HEK293 (cell line): ENCODE data around the gene ELL.

Experiments
- BCL6B ChIP-seq: fragments of 450-650 bp; formaldehyde crosslinking; IDR thresholded peaks from 2 replicates; pipeline ENCODE4 v1.5.1; 2017; ENCODE audit warnings: missing biosample characterization, missing genetic modification characterization
- GLIS2 ChIP-seq: fragments of 450-650 bp; formaldehyde crosslinking; IDR thresholded peaks from 2 replicates; pipeline ENCODE4 v1.5.1; 2016; ENCODE audit warnings: missing biosample characterization, missing genetic modification characterization
- IKZF3 ChIP-seq: fragments of 450-650 bp; IDR thresholded peaks from 2 replicates; pipeline ENCODE4 v1.5.0; 2018; ENCODE audit warnings: missing biosample characterization, mild to moderate bottlenecking, missing genetic modification characterization, moderate library complexity
- KLF7 ChIP-seq: fragments of 450-650 bp; formaldehyde crosslinking; IDR thresholded peaks from 2 replicates; pipeline ENCODE4 v1.5.1; 2016; ENCODE audit warnings: missing biosample characterization, missing genetic modification characterization, borderline replicate concordance
- KLF9 ChIP-seq: fragments of 450-650 bp; formaldehyde crosslinking; IDR thresholded peaks from 2 replicates; pipeline ENCODE4 v1.5.1; 2016; ENCODE audit warnings: missing biosample characterization, missing genetic modification characterization, low read depth
- OVOL3 ChIP-seq: fragments of 450-650 bp; formaldehyde crosslinking; IDR thresholded peaks from 2 replicates; pipeline ENCODE4 v1.5.1; 2016; ENCODE audit warnings: missing biosample characterization, missing genetic modification characterization
- PATZ1 ChIP-seq: fragments of 450-650 bp; formaldehyde crosslinking; IDR thresholded peaks from 2 replicates; pipeline ENCODE4 v1.5.1; 2016; ENCODE audit warnings: missing biosample characterization, missing genetic modification characterization
- PRDM4 ChIP-seq: fragments of 450-650 bp; formaldehyde crosslinking; IDR thresholded peaks from 2 replicates; pipeline ENCODE4 v1.5.1; 2017; ENCODE audit warnings: missing biosample characterization, missing genetic modification characterization
- SCRT1 ChIP-seq: fragments of 450-650 bp; formaldehyde crosslinking; IDR thresholded peaks from 2 replicates; pipeline ENCODE4 v1.5.1; 2016; ENCODE audit warnings: missing biosample characterization, missing genetic modification characterization, borderline replicate concordance
- SCRT2 ChIP-seq: fragments of 450-650 bp; formaldehyde crosslinking; IDR thresholded peaks from 2 replicates; pipeline ENCODE4 v1.5.1; 2016; ENCODE audit warnings: missing biosample characterization, missing genetic modification characterization
- TSHZ1 ChIP-seq: fragments of 450-650 bp; formaldehyde crosslinking; IDR thresholded peaks from 2 replicates; pipeline ENCODE4 v1.5.1; 2016; ENCODE audit warnings: missing biosample characterization, missing genetic modification characterization, borderline replicate concordance
- YY2 ChIP-seq: fragments of 450-650 bp; formaldehyde crosslinking; IDR thresholded peaks from 2 replicates; pipeline ENCODE4 v1.5.1; 2016; ENCODE audit warnings: missing biosample characterization, missing genetic modification characterization
- ZBTB20 ChIP-seq: fragments of 450-650 bp; formaldehyde crosslinking; IDR thresholded peaks from 2 replicates; pipeline ENCODE4 v1.5.1; 2016; ENCODE audit warnings: missing biosample characterization, missing genetic modification characterization
- ZNF169 ChIP-seq: fragments of 450-650 bp; formaldehyde crosslinking; IDR thresholded peaks from 2 replicates; pipeline ENCODE4 v1.5.1; 2016; ENCODE audit warnings: missing biosample characterization, missing genetic modification characterization
- ZNF223 ChIP-seq: fragments of 450-650 bp; formaldehyde crosslinking; IDR thresholded peaks from 2 replicates; pipeline ENCODE4 v1.5.1; 2016; ENCODE audit warnings: missing biosample characterization, missing genetic modification characterization
- ZNF26 ChIP-seq: fragments of 450-650 bp; formaldehyde crosslinking; IDR thresholded peaks from 2 replicates; pipeline ENCODE4 v1.5.1; 2016; ENCODE audit warnings: missing biosample characterization, missing genetic modification characterization
- ZNF335 ChIP-seq: fragments of 450-650 bp; formaldehyde crosslinking; conservative IDR thresholded peaks from 2 replicates; pipeline ENCODE4 v1.5.1; 2016; ENCODE audit warnings: missing biosample characterization, missing genetic modification characterization
- ZNF37A ChIP-seq: fragments of 450-650 bp; IDR thresholded peaks from 2 replicates; pipeline ENCODE4 v1.5.1; 2018; ENCODE audit warnings: missing biosample characterization, missing genetic modification characterization
- ZNF423 ChIP-seq: fragments of 450-650 bp; formaldehyde crosslinking; IDR thresholded peaks from 2 replicates; pipeline ENCODE4 v1.5.1; 2016; ENCODE audit warnings: missing biosample characterization, missing genetic modification characterization
- ZNF561 ChIP-seq: fragments of 450-650 bp; IDR thresholded peaks from 2 replicates; pipeline ENCODE4 v1.5.1; 2018; ENCODE audit warnings: missing biosample characterization, missing genetic modification characterization, borderline replicate concordance
- ZNF600 ChIP-seq: fragments of 450-650 bp; formaldehyde crosslinking; IDR thresholded peaks from 2 replicates; pipeline ENCODE4 v1.5.1; 2016; ENCODE audit warnings: missing biosample characterization, missing genetic modification characterization
- ZNF626 ChIP-seq: fragments of 450-650 bp; sonication (Bioruptor Pico); formaldehyde crosslinking; IDR thresholded peaks from 2 replicates; pipeline ENCODE4 v1.5.1; 2018; ENCODE audit warnings: missing biosample characterization, missing genetic modification characterization, inconsistent platforms
- ZNF692 ChIP-seq: fragments of 450-650 bp; formaldehyde crosslinking; IDR thresholded peaks from 2 replicates; pipeline ENCODE4 v1.5.1; 2016; ENCODE audit warnings: missing biosample characterization, missing genetic modification characterization
- ZNF785 ChIP-seq: fragments of 450-650 bp; formaldehyde crosslinking; IDR thresholded peaks from 2 replicates; pipeline ENCODE4 v1.5.1; 2016; ENCODE audit warnings: missing biosample characterization, missing genetic modification characterization
- ZNF837 ChIP-seq: fragments of 450-650 bp; formaldehyde crosslinking; IDR thresholded peaks from 2 replicates; pipeline ENCODE4 v1.5.1; 2016; ENCODE audit warnings: missing biosample characterization, missing genetic modification characterization
- ZSCAN16 ChIP-seq: fragments of 450-650 bp; formaldehyde crosslinking; IDR thresholded peaks from 2 replicates; pipeline ENCODE4 v1.5.1; 2016; ENCODE audit warnings: missing biosample characterization, missing genetic modification characterization
- ZSCAN30 ChIP-seq: fragments of 450-650 bp; IDR thresholded peaks from 2 replicates; pipeline ENCODE4 v1.5.1; 2018; ENCODE audit warnings: missing biosample characterization, mild to moderate bottlenecking, missing genetic modification characterization, moderate library complexity
- ZSCAN4 ChIP-seq: fragments of 450-650 bp; formaldehyde crosslinking; IDR thresholded peaks from 2 replicates; pipeline ENCODE4 v1.5.1; 2017; ENCODE audit warnings: missing biosample characterization, missing genetic modification characterization

Gene ELL

GRCh38 chr19:18464646-18465045, 57.2 kb downstream of the ELL start (continued):
- TF ChIP-seq GLIS2 = no peak
- no peak for TF ChIP-seq BCL6B (tag by site-specific recombination)
- TF ChIP-seq PATZ1 = 0 out of 2 replicates have a peak, but pooled peaks have one; percentile 15
- TF ChIP-seq ZNF423 (tag by site-specific recombination) = peak; percentile 63; the same call in 1 of the 2 replicates
- no peak for TF ChIP-seq ZNF26 (tag by site-specific recombination)
- no peak for TF ChIP-seq YY2
- no peak for TF ChIP-seq KLF9
- TF ChIP-seq ZNF626 (tag by site-specific recombination) = no peak
- no peak for TF ChIP-seq ZNF837 (tag by site-specific recombination)
- no peak for TF ChIP-seq ZBTB20 (tag by site-specific recombination)
- peak; percentile 60 for TF ChIP-seq ZNF600 (tag by site-specific recombination)
- peak; percentile 34; the same call in 1 of the 2 replicates for TF ChIP-seq ZNF335
- TF ChIP-seq KLF7 (tag by site-specific recombination) = no peak
- TF ChIP-seq ZSCAN30 = no peak
- TF ChIP-seq ZNF37A = no peak
- no peak for TF ChIP-seq TSHZ1 (tag by site-specific recombination)
- TF ChIP-seq PRDM4 (tag by site-specific recombination) = no peak
- TF ChIP-seq ZSCAN16 (tag by site-specific recombination) = no peak
- no peak for TF ChIP-seq OVOL3 (tag by site-specific recombination)
- TF ChIP-seq ZNF223 (tag by site-specific recombination) = no peak
- no peak for TF ChIP-seq ZSCAN4
- peak; percentile 96; the same call in 1 of the 2 replicates for TF ChIP-seq SCRT1
- no peak for TF ChIP-seq ZNF561 (tag by site-specific recombination)
- TF ChIP-seq ZNF169 (tag by site-specific recombination) = no peak
- peak; percentile 66; the same call in 1 of the 2 replicates for TF ChIP-seq IKZF3
- no peak for TF ChIP-seq ZNF785
- no peak for TF ChIP-seq ZNF692 (tag by site-specific recombination)
- peak; percentile 99 for TF ChIP-seq SCRT2 (tag by site-specific recombination)
